Kidney glomerular epithelial cell (primary cell): ENCODE measurements around the gene SHMT1.
"Not testable (repeated sequence)": the region's sequence is repeated elsewhere in the genome, so short reads cannot be mapped to it uniquely, and the experiment has no call there.

ENCODE experiments used
- DNase-seq: peaks from one replicate; lab custom pipeline; 2025; lab: John Stamatoyannopoulos, UW

The SHMT1 gene

GRCh38 chr17:18378614-18379013, 15.3 kb upstream of the SHMT1 start:
- DNase-seq, result not testable (repeated sequence)

DNA sequence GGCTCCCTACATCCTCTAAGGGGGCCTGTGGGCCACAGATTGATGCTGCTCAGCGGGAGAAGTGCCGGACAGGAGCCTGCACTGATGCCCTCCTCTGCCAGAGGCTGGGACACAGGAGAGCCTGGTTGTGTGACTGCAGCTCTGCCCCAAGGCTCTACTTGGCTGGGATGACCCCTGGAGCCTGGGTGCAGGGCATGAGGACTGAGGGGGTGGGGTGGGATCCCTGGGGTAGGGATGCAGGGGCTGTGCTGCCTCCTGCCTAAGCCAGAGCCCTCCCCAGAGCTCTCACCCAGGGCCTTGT, 14.8 kb upstream of the SHMT1 start:
- no peak for DNase-seq

DNA sequence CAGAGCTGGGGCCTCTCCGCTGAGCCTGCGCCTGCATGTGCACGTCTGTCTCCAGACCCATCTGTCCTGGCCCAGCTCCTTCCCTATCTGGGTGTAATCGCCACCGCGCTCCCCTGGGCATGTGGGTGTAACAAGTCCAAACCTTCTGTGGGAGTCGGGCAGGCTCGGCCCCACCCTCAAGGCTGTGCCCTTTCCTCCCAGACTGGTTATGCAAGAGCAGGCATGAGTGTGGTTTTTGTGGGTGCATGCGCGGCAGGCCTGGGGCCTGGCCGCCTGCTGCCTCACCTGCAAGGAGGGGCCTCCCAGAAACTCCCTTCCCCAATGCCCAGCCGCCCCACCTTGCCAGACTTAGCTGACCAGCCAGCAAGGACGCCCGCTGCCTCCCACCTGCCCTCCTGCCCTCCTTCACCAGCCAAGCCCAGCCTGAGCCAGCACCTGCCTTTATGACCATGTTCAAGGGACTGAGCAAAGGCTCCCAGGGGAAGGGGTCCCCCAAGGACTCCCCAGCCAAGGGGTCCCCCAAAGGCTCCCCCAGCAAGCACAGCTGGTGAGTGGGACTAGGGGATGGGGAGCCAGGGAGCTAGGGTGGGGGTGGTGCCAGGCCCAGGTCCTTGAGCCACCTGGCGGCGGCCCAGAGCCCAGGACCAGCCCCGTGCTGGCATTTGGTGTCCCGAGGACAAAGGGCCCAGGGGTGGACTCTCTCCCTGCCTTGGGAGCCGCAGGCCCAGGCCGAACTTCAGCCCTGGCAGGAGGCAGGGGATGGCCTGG, 14.3 kb upstream of the SHMT1 start, which contains the start of gene EVPLL:
TSS of gene EVPLL (plus strand) at position 342 of the 768 bp plus-strand sequence. CDS start 3,160 bp downstream, outside the sequence.
- no peak for DNase-seq

- DNase-seq, result no peak
Measured at GRCh38 chr17:18374216-18374615, 10.9 kb upstream of the SHMT1 start.

DNA sequence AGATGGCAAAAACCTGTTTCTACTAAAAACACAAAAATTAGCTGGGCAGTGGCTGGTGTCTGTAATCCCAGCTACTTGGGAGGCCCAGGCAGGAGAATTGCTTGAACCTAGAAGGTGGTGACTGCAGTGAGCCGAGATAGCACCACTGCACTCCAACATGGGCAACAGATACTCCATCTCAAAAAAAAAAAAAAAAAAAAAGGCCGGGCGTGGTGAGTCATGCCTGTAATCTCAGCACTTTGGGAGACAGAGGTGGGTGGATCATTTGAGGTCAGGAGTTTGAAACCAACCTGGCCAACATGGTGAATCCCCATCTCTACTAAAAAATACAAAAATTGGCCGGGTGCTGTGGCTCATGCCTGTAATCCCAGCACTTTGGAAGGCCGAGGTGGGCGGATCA, 9.8 kb upstream of the SHMT1 start:
- DNase-seq, result not testable (repeated sequence)

- no peak for DNase-seq
Measured at GRCh38 chr17:18371455-18371854, 8.1 kb upstream of the SHMT1 start.

GRCh38 chr17:18370761-18371160, 7.4 kb upstream of the SHMT1 start:
- no peak for DNase-seq

GRCh38 chr17:18368946-18369345, 5.6 kb upstream of the SHMT1 start:
- DNase-seq, result no peak

GRCh38 chr17:18364166-18364565, 816 bp upstream of the SHMT1 start:
- no peak for DNase-seq

DNA sequence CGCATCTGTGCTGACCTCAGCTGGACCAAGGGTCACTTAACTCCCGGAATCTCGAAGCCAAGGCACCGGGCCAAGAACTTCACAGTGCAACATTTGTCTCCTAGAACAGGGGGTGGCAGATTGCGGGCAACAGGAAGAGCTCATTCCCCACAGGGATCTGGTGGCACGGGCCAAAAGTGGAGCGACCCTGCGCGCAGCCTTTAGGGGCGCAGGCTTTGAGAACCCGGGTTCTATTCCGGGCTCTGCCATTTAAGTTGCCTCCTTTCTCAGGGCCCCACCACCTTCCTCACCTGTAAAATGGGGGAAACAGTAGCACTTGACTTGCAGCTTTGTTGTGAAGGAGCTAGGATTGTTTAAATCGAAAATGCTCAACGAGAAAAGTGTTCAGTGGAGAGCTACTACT, 651 bp downstream of the SHMT1 start:
- peak; percentile 70 for DNase-seq

GRCh38 chr17:18361837-18362697, 1.3 kb downstream of the SHMT1 start:
- no peak for DNase-seq

GRCh38 chr17:18360518-18360917, 2.8 kb downstream of the SHMT1 start:
- DNase-seq, result no peak

DNA sequence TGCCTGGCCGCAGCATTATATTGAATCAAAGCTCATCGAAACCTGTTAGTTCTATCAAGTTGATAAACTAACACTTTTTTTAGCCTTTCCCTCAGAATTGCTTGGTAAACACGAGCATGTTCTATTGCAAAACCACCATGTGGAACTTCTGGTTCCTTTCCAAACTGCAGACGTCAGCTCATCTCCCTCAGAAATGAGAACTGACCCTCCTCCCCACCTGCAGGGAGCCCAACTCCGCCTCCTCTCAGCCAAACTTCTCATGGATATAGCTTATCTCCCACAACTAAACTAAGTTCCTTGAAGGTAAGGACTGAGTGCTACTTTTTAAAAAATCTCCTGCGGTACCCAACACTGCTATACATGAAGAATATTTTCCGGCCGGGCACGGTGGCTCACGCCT, 6.7 kb downstream of the SHMT1 start:
- DNase-seq, result no peak

GRCh38 chr17:18353541-18353940, 9.8 kb downstream of the SHMT1 start:
- DNase-seq, result no peak

DNA sequence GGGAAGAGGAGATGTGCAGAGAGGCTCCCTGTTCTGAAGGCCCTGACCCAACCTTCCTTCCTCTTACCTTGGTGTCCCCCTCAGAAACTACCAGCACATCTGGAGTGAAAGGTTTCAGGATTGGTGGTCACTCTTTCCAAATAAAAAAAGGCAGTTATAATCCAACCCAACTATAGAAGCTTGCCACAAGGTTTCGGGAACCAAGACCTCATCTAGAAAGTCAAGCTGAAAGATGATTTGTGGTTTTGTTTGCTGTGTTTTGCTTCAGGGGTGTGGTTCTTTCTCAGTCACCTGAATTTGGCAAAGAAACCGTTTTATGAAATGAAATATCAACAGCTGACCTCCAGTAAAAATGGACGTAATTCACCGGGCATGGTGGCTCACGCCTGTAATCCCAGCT, 19.3 kb downstream of the SHMT1 start:
- DNase-seq, result no peak

DNA sequence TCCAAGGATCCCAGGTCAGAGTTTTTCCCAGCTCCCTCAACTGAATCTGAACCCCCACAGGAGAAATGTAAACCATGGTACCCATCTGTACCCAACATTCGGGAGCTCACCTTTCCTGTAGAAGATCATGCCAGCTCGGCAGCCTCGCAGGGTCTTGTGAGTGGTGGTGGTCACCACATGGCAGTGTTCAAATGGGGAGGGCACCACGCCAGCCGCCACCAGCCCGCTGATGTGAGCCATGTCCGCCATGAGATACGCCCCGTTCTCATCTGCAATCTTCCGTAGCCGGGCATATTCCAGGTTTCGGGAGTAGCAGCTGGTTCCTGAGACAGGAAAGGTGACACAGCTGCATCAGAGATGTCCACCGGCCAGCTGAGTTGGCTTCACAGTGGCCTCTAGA, 23.4 kb downstream of the SHMT1 start:
- DNase-seq, result no peak

- not testable (repeated sequence) for DNase-seq
Measured at GRCh38 chr17:18338158-18338557, 25.2 kb downstream of the SHMT1 start.

- DNase-seq, result no peak
Measured at GRCh38 chr17:18332909-18333489, 30.4 kb downstream of the SHMT1 start.

- DNase-seq, result no peak
Measured at GRCh38 chr17:18331879-18332278, 31.5 kb downstream of the SHMT1 start.

DNA sequence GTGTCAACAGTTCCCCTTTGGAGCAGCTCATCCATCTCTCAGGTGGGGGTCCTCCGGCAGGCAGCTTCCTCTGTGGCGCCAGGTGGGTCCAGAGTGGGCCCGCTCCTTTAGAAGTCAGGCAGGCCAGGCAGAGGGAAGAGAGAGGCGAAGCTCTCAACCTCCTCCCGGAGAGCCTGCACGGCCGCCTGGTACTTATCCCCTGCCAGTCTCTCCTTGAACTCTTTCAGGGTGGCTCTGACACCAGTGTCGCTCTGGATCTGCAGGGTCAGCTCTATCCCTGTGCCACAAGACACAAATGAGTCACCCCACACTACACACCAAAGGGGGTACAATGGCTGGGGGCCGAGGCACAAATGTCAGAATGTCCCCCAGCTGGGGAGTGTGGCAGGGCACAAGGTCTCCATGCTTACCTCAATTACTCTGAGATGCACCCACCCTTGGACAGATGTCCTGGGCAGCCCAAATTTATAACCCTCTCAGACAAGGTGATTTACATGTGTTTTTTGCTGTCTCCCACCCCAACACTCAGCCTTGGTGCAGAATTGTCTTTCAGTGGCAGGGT, 34.6 kb downstream of the SHMT1 start:
- no peak for DNase-seq

DNA sequence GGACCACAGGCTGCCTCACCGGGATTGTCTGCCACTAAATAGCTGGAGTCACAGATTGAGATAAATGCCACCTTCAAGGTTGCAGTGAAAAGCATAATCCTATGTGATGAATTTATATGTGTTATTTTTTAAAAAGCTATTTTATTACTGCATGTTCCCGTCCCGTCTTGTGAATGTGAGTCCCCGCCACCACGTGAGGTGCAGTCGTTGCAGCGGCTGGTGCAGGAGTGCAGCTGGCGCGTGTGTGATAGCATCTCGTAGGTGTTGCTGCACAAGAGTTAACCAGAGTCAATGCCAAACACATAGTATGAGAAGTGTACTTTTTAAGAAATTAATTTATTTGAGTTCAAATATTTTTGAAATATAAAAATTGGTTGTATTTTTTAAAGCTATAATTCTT, 35.8 kb downstream of the SHMT1 start:
- no peak for DNase-seq

GRCh38 chr17:18327093-18327492, 36.3 kb downstream of the SHMT1 start:
- DNase-seq, result no peak

DNA sequence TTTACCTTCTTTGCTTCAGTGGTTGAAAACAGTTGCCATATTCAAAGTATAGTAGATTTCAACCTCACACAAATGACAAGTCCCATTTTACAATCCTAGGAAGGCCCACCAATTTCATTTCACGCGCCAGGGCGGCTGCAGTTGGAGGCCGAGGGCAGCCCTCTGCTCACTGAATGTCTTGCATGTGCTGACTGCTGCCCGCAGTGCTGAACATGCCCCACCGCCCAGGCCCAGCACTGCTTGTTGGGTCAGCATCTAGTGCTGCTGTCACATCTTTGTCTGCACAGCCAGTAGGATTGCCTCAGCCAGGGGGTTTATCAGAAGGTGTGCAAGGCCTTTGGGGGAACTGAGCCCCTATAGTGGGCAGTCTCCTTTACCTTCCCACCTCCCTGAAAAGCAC, 36.8 kb downstream of the SHMT1 start:
- no peak for DNase-seq
